Prostate gland (tissue), 2 donors: ENCODE measurements around the gene XXYLT1.

Source experiments
- CTCF ChIP-seq, 4 experiments: fragments of 200-600 bp in 2 of 4; fragments of 450-650 bp in 2 of 4; sonication (generic) in 2 of 4; IDR thresholded peaks; 1 replicate in 3 of 4; 2 replicates in 1 of 4; pipeline ENCODE4 v1.5.1; 2016 to 2019; ENCODE audit warnings: antibody characterized with exemption in 4 of 4, mild to moderate bottlenecking in 2 of 4, moderate library complexity in 2 of 4
- POLR2A ChIP-seq: fragments of 450-650 bp; IDR thresholded peaks from one replicate; pipeline ENCODE4 v1.6.1; 2016; ENCODE audit warnings: antibody characterized with exemption, mild to moderate bottlenecking

GRCh38 chr3:195040773-195041520 is 230.0 kb downstream of the XXYLT1 start:
- no peak for TF ChIP-seq CTCF (IDR thresholded peaks at IDR 0.05)
- TF ChIP-seq POLR2A, result no peak
